H1 (cell line): Measurements from ENCODE around the gene ZNF674. TPM values are rescaled to one million over a fixed set of nuclear protein-coding genes. Genes with fewer than 3 reads are reported as not detected.

ENCODE experiments used
- CTCF ChIA-PET: fragments of 300-600 bp; sonication (Branson Sonifier 250); formaldehyde crosslinking; loops from one replicate; lab custom pipeline; 2021; ENCODE audit not compliant: partially characterized antibody; lab: Charles Lee
- POLR2A ChIA-PET: fragments of 300-600 bp; sonication (Branson Sonifier 250); formaldehyde crosslinking; loops from one replicate; lab custom pipeline; 2021; ENCODE audit warnings: inconsistent platforms; ENCODE audit not compliant: partially characterized antibody; lab: Charles Lee
- DNase-seq, 2 experiments: peaks; one replicate each; pipeline versions ENCODE4 v3.0.0 to v3.0.0-alpha.2; 2010 to 2022; ENCODE audit warnings: low spot score in 2 of 2, low read depth in 1 of 2, mixed read lengths in 1 of 2
- FAIRE-seq: peaks from 2 replicates; lab custom pipeline; 2011; peaks lifted over from hg19 to GRCh38; lab: Jason Lieb, UNC
- H2AFZ ChIP-seq: 2 replicates; pipeline ENCODE4 v1.8.1; 2012; ENCODE audit warnings: low read length, inconsistent platforms
- H2AK5ac ChIP-seq: 2 replicates; pipeline ENCODE4 v1.6.1; 2013; ENCODE audit warnings: low read depth, low read length
- H2BK120ac ChIP-seq: replicated peaks from 2 replicates; pipeline ENCODE3; 2013; ENCODE audit warnings: low read depth, low read length, inconsistent platforms
- H2BK12ac ChIP-seq: 2 replicates; pipeline ENCODE4 v1.6.1; 2013; ENCODE audit warnings: low read depth, low read length
- H2BK15ac ChIP-seq: 2 replicates; pipeline ENCODE4 v1.6.1; 2013; ENCODE audit warnings: low read length
- H2BK20ac ChIP-seq: 2 replicates; pipeline ENCODE4 v1.6.1; 2013; ENCODE audit warnings: low read length
- H2BK5ac ChIP-seq: 2 replicates; pipeline ENCODE4 v1.6.1; 2013; ENCODE audit warnings: low read depth, low read length
- H3K14ac ChIP-seq: 2 replicates; pipeline ENCODE4 v1.6.1; 2013; ENCODE audit warnings: inconsistent platforms; ENCODE audit not compliant: insufficient read length
- H3K18ac ChIP-seq: 2 replicates; pipeline ENCODE4 v1.6.1; 2013; ENCODE audit warnings: low read length; ENCODE audit errors: extremely low read depth
- H3K23ac ChIP-seq: 2 replicates; pipeline ENCODE4 v1.6.1; 2013; ENCODE audit warnings: inconsistent platforms; ENCODE audit not compliant: insufficient read length
- H3K23me2 ChIP-seq: 2 replicates; pipeline ENCODE4 v1.6.1; 2013; ENCODE audit warnings: low read depth, low read length
- H3K27ac ChIP-seq: 2 replicates; pipeline ENCODE4 v1.6.1; 2011; ENCODE audit warnings: low read depth, low read length, inconsistent platforms
- H3K27me3 ChIP-seq, 4 experiments: replicated peaks in 1 of 4; 1 replicate in 1 of 4; 2 replicates in 3 of 4; pipeline versions ENCODE4 v1.6.1 to v1.8.1; 2011 to 2013; ENCODE audit warnings: low read length in 3 of 4, mild to moderate bottlenecking in 3 of 4, inconsistent platforms in 2 of 4, mixed read lengths in 2 of 4, moderate library complexity in 1 of 4; ENCODE audit not compliant: control insufficient read depth in 3 of 4, insufficient read depth in 3 of 4; ENCODE audit errors: extremely low read depth in 1 of 4
- H3K36me3 ChIP-seq, 4 experiments: 2 replicates each; pipeline versions ENCODE4 v1.6.1 to v1.8.1; 2011 to 2013; ENCODE audit warnings: mild to moderate bottlenecking in 4 of 4, low read length in 3 of 4, moderate library complexity in 2 of 4, control low read depth in 1 of 4, inconsistent platforms in 1 of 4; ENCODE audit not compliant: insufficient read depth in 4 of 4, control insufficient read depth in 2 of 4
- H3K4ac ChIP-seq: replicated peaks from 2 replicates; pipeline ENCODE3; 2013; ENCODE audit warnings: low read length, low read depth, mixed read lengths, inconsistent platforms; ENCODE audit not compliant: insufficient read length
- H3K4me1 ChIP-seq, 4 experiments: replicated peaks in 1 of 4; 1 replicate in 1 of 4; 2 replicates in 3 of 4; pipeline versions ENCODE4 v1.6.1 to v1.8.1; 2011 to 2013; ENCODE audit warnings: low read length in 3 of 4, inconsistent platforms in 2 of 4, mixed read lengths in 1 of 4; ENCODE audit not compliant: insufficient read depth in 4 of 4, control insufficient read depth in 3 of 4
- H3K4me2 ChIP-seq, 2 experiments: 2 replicates each; pipeline versions ENCODE4 v1.6.1 to v1.8.1; 2011 to 2013; ENCODE audit warnings: low read depth in 2 of 2, low read length in 2 of 2, control low read depth in 1 of 2, inconsistent platforms in 1 of 2, mild to moderate bottlenecking in 1 of 2; ENCODE audit not compliant: insufficient read depth in 1 of 2
- H3K4me3 ChIP-seq, 4 experiments: fragments of 200-600, 300-600 bp in 1 of 4; sonication (generic), shearing (Covaris generic), sonication (Bioruptor Twin) in 1 of 4; 2 replicates each; pipeline versions ENCODE4 v1.5.1 to v1.8.1; 2011 to 2016; ENCODE audit warnings: low read length in 4 of 4, low read depth in 3 of 4, control low read depth in 2 of 4, inconsistent platforms in 2 of 4, mild to moderate bottlenecking in 2 of 4, mixed read lengths in 1 of 4, moderate library complexity in 1 of 4; ENCODE audit not compliant: insufficient read depth in 2 of 4; ENCODE audit errors: extremely low read depth in 1 of 4
- H3K56ac ChIP-seq: replicated peaks from 2 replicates; pipeline ENCODE3; 2013; ENCODE audit warnings: low read depth, mild to moderate bottlenecking, mixed read lengths, low read length, inconsistent platforms; ENCODE audit not compliant: insufficient read length
- H3K79me1 ChIP-seq: 2 replicates; pipeline ENCODE4 v1.6.1; 2013; ENCODE audit warnings: low read depth, low read length, control low read depth
- H3K79me2 ChIP-seq, 2 experiments: 2 replicates each; pipeline versions ENCODE4 v1.6.1 to v1.8.1; 2012 to 2013; ENCODE audit warnings: low read length in 2 of 2, mild to moderate bottlenecking in 2 of 2, inconsistent platforms in 1 of 2; ENCODE audit not compliant: insufficient read depth in 2 of 2, control insufficient read depth in 1 of 2
- H3K9ac ChIP-seq, 4 experiments: replicated peaks in 1 of 4; 1 replicate in 1 of 4; 2 replicates in 3 of 4; pipeline versions ENCODE4 v1.6.1 to v1.8.1; 2011 to 2013; ENCODE audit warnings: low read depth in 3 of 4, low read length in 3 of 4, control low read depth in 2 of 4, mild to moderate bottlenecking in 2 of 4, moderate library complexity in 2 of 4, inconsistent platforms in 1 of 4; ENCODE audit errors: extremely low read depth in 1 of 4
- H3K9me3 ChIP-seq, 2 experiments: 2 replicates each; pipeline versions ENCODE4 v1.6.1 to v1.8.1; 2012 to 2013; ENCODE audit warnings: mild to moderate bottlenecking in 2 of 2, moderate library complexity in 2 of 2, control low read depth in 1 of 2, inconsistent platforms in 1 of 2, low read depth in 1 of 2, low read length in 1 of 2, mixed read lengths in 1 of 2; ENCODE audit not compliant: insufficient read depth in 2 of 2
- H4K20me1 ChIP-seq, 2 experiments: replicated peaks in 1 of 2; 2 replicates each; pipeline versions ENCODE3 to v1.8.1; 2011 to 2013; ENCODE audit warnings: inconsistent platforms in 2 of 2, low read length in 2 of 2, mild to moderate bottlenecking in 1 of 2; ENCODE audit not compliant: insufficient read depth in 2 of 2, control insufficient read depth in 1 of 2
- H4K5ac ChIP-seq: 2 replicates; pipeline ENCODE4 v1.6.1; 2013; ENCODE audit warnings: low read length, low read depth, mixed read lengths, inconsistent platforms; ENCODE audit not compliant: insufficient read length
- H4K8ac ChIP-seq: 2 replicates; pipeline ENCODE4 v1.8.0; 2013; ENCODE audit warnings: mild to moderate bottlenecking, moderate library complexity, low read length, inconsistent platforms; ENCODE audit not compliant: insufficient read depth; ENCODE audit errors: extremely low read depth
- H4K91ac ChIP-seq: replicated peaks from 2 replicates; pipeline ENCODE3; 2013; ENCODE audit warnings: low read length, mixed read lengths, inconsistent platforms; ENCODE audit not compliant: insufficient read length
- CHD1 ChIP-seq: IDR thresholded peaks from 2 replicates; pipeline ENCODE4 v1.6.1; 2012; ENCODE audit warnings: low read depth, low read length, improper control_type of control experiment
- CHD2 ChIP-seq: IDR thresholded peaks from 2 replicates; pipeline ENCODE4 v1.6.1; 2012; ENCODE audit warnings: low read length, improper control_type of control experiment
- CREB1 ChIP-seq: IDR thresholded peaks from 2 replicates; pipeline ENCODE4 v1.6.1; 2012; ENCODE audit warnings: inconsistent platforms
- EP300 ChIP-seq, 2 experiments: IDR thresholded peaks; 1 replicate in 1 of 2; 2 replicates in 1 of 2; pipeline ENCODE4 v1.6.1; 2011 to 2012; ENCODE audit warnings: low read depth in 2 of 2, low read length in 2 of 2, mild to moderate bottlenecking in 2 of 2, borderline replicate concordance in 1 of 2, inconsistent platforms in 1 of 2, moderate library complexity in 1 of 2
- EZH2 ChIP-seq: fragments of 200-600 bp; sonication (generic); IDR thresholded peaks from 2 replicates; pipeline ENCODE4 v1.7.1; 2012; ENCODE audit warnings: low read depth, mild to moderate bottlenecking, moderate library complexity, low read length, inconsistent platforms; ENCODE audit not compliant: severe bottlenecking
- JUND ChIP-seq: IDR thresholded peaks from 2 replicates; pipeline ENCODE4 v1.6.1; 2011; ENCODE audit warnings: mild to moderate bottlenecking, improper control_type of control experiment, low read length
- KDM1A ChIP-seq: fragments of 200-600, 300-600 bp; sonication (generic); IDR thresholded peaks from 2 replicates; pipeline ENCODE4 v1.7.1; 2016; ENCODE audit warnings: mild to moderate bottlenecking, low read length, borderline replicate concordance
- KDM4A ChIP-seq: IDR thresholded peaks from one replicate; pipeline ENCODE4 v1.7.1; 2012; ENCODE audit warnings: low read depth, mild to moderate bottlenecking, moderate library complexity, low read length, inconsistent platforms; ENCODE audit not compliant: severe bottlenecking
- PHF8 ChIP-seq: fragments of 200-600 bp; sonication (generic); conservative IDR thresholded peaks from 2 replicates; pipeline ENCODE4 v1.7.1; 2012; ENCODE audit warnings: low read depth, mild to moderate bottlenecking, inconsistent platforms, low read length, moderate library complexity
- POLR2A ChIP-seq, 2 experiments: IDR thresholded peaks; 1 replicate in 1 of 2; 2 replicates in 1 of 2; pipeline ENCODE4 v1.6.1; 2011; ENCODE audit warnings: low read depth in 2 of 2, low read length in 2 of 2, mild to moderate bottlenecking in 2 of 2; ENCODE audit errors: control extremely low read depth in 1 of 2
- RNF2 ChIP-seq: fragments of 200-900, 300-1000 bp; sonication (generic); IDR thresholded peaks from 2 replicates; pipeline ENCODE4 v1.7.1; 2016; ENCODE audit warnings: borderline replicate concordance, low read depth, mild to moderate bottlenecking, antibody characterized with exemption, low read length; ENCODE audit not compliant: poor library complexity, severe bottlenecking; ENCODE audit errors: missing control alignments
- RXRA ChIP-seq: IDR thresholded peaks from 2 replicates; pipeline ENCODE4 v1.6.1; 2011; ENCODE audit warnings: low read depth, mild to moderate bottlenecking, low read length, moderate library complexity; ENCODE audit not compliant: insufficient read depth
- SIX5 ChIP-seq: IDR thresholded peaks from 2 replicates; pipeline ENCODE4 v1.6.1; 2011; ENCODE audit warnings: mild to moderate bottlenecking, low read depth, low read length
- WGBS, 2 experiments: shearing (Covaris generic) in 1 of 2; methylation state at CpG; one replicate each; pipeline versions ENCODE4 v1.1.6 to v1.1.7; 2013 to 2015; ENCODE audit warnings: low lambda C conversion rate in 2 of 2, mixed read lengths in 2 of 2, inconsistent platforms in 1 of 2, low coverage in 1 of 2, missing lambda C conversion rate in 1 of 2; ENCODE audit not compliant: insufficient replicate concordance in 2 of 2, insufficient coverage in 1 of 2, insufficient read length in 1 of 2; ENCODE audit errors: extremely low coverage in 1 of 2, missing lambda C conversion rate in 1 of 2; 5-methylcytosine and 5-hydroxymethylcytosine counted together
- polyA plus RNA-seq, 7 experiments: library from polyadenylated mRNA; depleted of rRNA in 3 of 7; stranded (reverse) in 5 of 7; unstranded in 2 of 7; fragments of >200 nt in 5 of 7; fragments of 200-250 nt in 2 of 7; gene quantifications; 1 replicate in 5 of 7; 2 replicates in 1 of 7; 4 replicates in 1 of 7; pipeline versions ENCODE4 v1.2.1 to v1.2.3, GENCODE V29; 2011 to 2013; ENCODE audit warnings: missing spikeins in 2 of 7, mixed read lengths in 2 of 7
- total RNA-seq: library from RNA; stranded (reverse); fragmentation: NEBNext Ultra II Directional; extraction: Animal tissue kit (Norgen Biotek cat#: 25700); gene quantifications from 2 replicates; pipeline ENCODE4 v1.2.1, GENCODE V29; 2021

ZNF674 gene
- total and polyA plus RNA-seq, 2 of the 8 experiments (the other 6 are each of a cell fraction or from before 2014, with no cell fraction given) = 2.0 to 7.4 TPM

DNA sequence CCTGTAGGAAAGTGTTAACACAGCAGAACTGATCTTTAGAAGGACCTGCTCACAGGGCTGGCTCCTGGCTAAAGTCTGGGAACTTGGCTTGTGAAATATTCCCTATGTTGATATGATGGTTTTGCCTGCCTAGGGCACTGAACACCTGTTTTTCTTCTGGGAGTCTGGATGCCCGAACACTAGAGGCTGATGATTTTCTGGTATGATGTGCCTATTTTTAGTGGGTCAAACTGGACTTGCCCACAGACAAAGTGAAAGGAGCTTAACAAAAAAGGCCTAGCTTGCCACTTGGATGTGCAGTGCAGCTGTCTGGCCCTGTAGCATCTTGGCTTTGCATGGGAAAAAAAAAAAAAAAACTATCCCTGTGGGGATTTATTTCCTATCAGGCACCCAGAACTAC lies 39.1 kb downstream of the ZNF674 start:
- H4K20me1 ChIP-seq = no peaks in the 10 kb centered on the region
- H3K36me3 ChIP-seq = peaks cover 0 to 10% (median 4%) of the 10 kb centered on the region in 4 experiments; a peak in 3 of 8 replicates
- no peaks in the 10 kb centered on the region for H3K79me2 ChIP-seq
- no peak overlapping the region for H2BK20ac ChIP-seq
- no peak overlapping the region for H2BK120ac ChIP-seq
- H3K14ac ChIP-seq = no peak overlapping the region
- H3K4ac ChIP-seq = no peak overlapping the region
- ChIA-PET CTCF (interaction anchor here (1.0 kb wide), 1 partner anchor 14 kb away, joined by 4 read pairs; no protein-coding TSS in a partner anchor), POLR2A (no interaction called here)
- no peak overlapping the region for H3K56ac ChIP-seq
- WGBS, 2 experiments = 90% methylated on average over 1 of the region's 1 CpG; no CpG with 5 or more reads in 1 of the 2 experiments
- no peak overlapping the region for H2AK5ac ChIP-seq
- H4K8ac ChIP-seq = no peak overlapping the region; the same call in 1 of the 2 replicates
- no peak overlapping the region for H3K18ac ChIP-seq
- no peak for DNase-seq
- H3K27ac ChIP-seq = no peak overlapping the region
- H2BK5ac ChIP-seq = no peak overlapping the region
- H2AFZ ChIP-seq = no peak overlapping the region
- H4K91ac ChIP-seq = no peak overlapping the region
- FAIRE-seq = no peak
- H3K23ac ChIP-seq = no peak overlapping the region
- H3K27me3 ChIP-seq = no peaks in the 10 kb centered on the region
- peaks cover 3 to 6% of the 10 kb centered on the region in 2 experiments; a peak in 2 of 4 replicates for H3K9me3 ChIP-seq
- H2BK12ac ChIP-seq = no peak overlapping the region
- H3K23me2 ChIP-seq = no peaks in the 10 kb centered on the region
- no peak overlapping the region for H3K4me2 ChIP-seq
- H3K9ac ChIP-seq = no peak overlapping the region
- H4K5ac ChIP-seq = no peak overlapping the region
- H3K4me1 ChIP-seq = no peaks in the 10 kb centered on the region
- H2BK15ac ChIP-seq = no peak overlapping the region
- H3K79me1 ChIP-seq = no peaks in the 10 kb centered on the region
- no peak overlapping the region for H3K4me3 ChIP-seq
- no peak for TF ChIP-seq EZH2
- TF ChIP-seq POLR2A (IDR thresholded peaks at IDR 0.05; ENCODE audit: control extremely low read depth in 1 of 2, low read depth in 2 of 2, low read length in 2 of 2) = no peak
- no peak for TF ChIP-seq KDM4A
- TF ChIP-seq SIX5 = no peak
- no peak for TF ChIP-seq JUND
- no peak for TF ChIP-seq KDM1A
- no peak for TF ChIP-seq CHD1
- TF ChIP-seq CREB1 = no peak
- TF ChIP-seq RNF2 = no peak
- TF ChIP-seq RXRA = no peak
- TF ChIP-seq PHF8 = no peak
- TF ChIP-seq EP300 (IDR thresholded peaks at IDR 0.05; ENCODE audit: borderline replicate concordance in 1 of 2, low read depth in 2 of 2, low read length in 2 of 2) = no peak
- no peak for TF ChIP-seq CHD2
